ENCODE measurements around the gene DPEP3.

GRCh38 chr16:68003031-68003430, 22.7 kb upstream of the DPEP3 start:
- TF ChIP-seq POLR2AphosphoS5 (IDR thresholded peaks at IDR 0.05) = no peak
- TF ChIP-seq POLR2A (IDR thresholded peaks at IDR 0.05) = no peak
